IMR-90 (cell line): ENCODE data around the gene RPTOR. TPM values are rescaled to one million over a fixed set of nuclear protein-coding genes. Genes with fewer than 3 reads are reported as not detected.

Experiments used
- ATAC-seq: fragments of 200-7000 bp; cut with Tn5 transposase; 2 replicates; pipeline ENCODE4 v1.9.1; 2020; ENCODE audit warnings: low read depth, mild to moderate bottlenecking, moderate library complexity
- BruUV-seq: library from RNA; stranded (reverse); fragments of 400-500 nt; replicated peaks from 2 replicates; lab custom pipeline; 2021; lab: Mats Ljungman, UMichigan
- CTCF ChIA-PET: fragments of 300-600 bp; formaldehyde crosslinking; extraction: SDS; loops from one replicate; lab custom pipeline; 2021; ENCODE audit warnings: antibody characterized with exemption; lab: Yijun Ruan, JAX
- POLR2A ChIA-PET: fragments of 300-600 bp; sonication (Branson Sonifier 250); formaldehyde crosslinking; loops from one replicate; lab custom pipeline; 2022; ENCODE audit warnings: antibody characterized with exemption; ENCODE audit not compliant: unreplicated experiment; lab: Charles Lee
- DNase-seq: peaks from one replicate; pipeline ENCODE4 v3.0.0; 2013
- H2AFZ ChIP-seq: replicated peaks from 2 replicates; pipeline ENCODE3; 2013; ENCODE audit warnings: low read length, mild to moderate bottlenecking; ENCODE audit not compliant: poor library complexity
- H2AK5ac ChIP-seq: 2 replicates; pipeline ENCODE4 v1.6.1; 2013; ENCODE audit warnings: low read depth, low read length, inconsistent platforms
- H2AK9ac ChIP-seq: replicated peaks from 2 replicates; pipeline ENCODE3; 2013; ENCODE audit warnings: mild to moderate bottlenecking, low read depth, low read length, moderate library complexity; ENCODE audit not compliant: poor library complexity
- H2BK120ac ChIP-seq: 2 replicates; pipeline ENCODE4 v1.6.1; 2013; ENCODE audit warnings: low read depth, low read length, inconsistent platforms
- H2BK15ac ChIP-seq: 3 replicates; pipeline ENCODE4 v1.6.1; 2013; ENCODE audit warnings: low read depth, low read length, inconsistent platforms
- H2BK20ac ChIP-seq: 2 replicates; pipeline ENCODE4 v1.6.1; 2013; ENCODE audit warnings: low read depth, mild to moderate bottlenecking, inconsistent platforms, low read length, moderate library complexity
- H2BK5ac ChIP-seq: 2 replicates; pipeline ENCODE4 v1.6.1; 2013; ENCODE audit warnings: mild to moderate bottlenecking, low read depth, low read length, inconsistent platforms; ENCODE audit not compliant: poor library complexity, severe bottlenecking
- H3K14ac ChIP-seq: replicated peaks from 2 replicates; pipeline ENCODE4 v1.6.1; 2013; ENCODE audit warnings: low read depth, low read length, inconsistent platforms
- H3K18ac ChIP-seq: 2 replicates; pipeline ENCODE4 v1.6.1; 2013; ENCODE audit warnings: low read depth, low read length, control low read depth
- H3K23ac ChIP-seq: 2 replicates; pipeline ENCODE4 v1.6.1; 2013; ENCODE audit warnings: low read depth, low read length, inconsistent platforms
- H3K27ac ChIP-seq: 2 replicates; pipeline ENCODE4 v1.5.1; 2013; ENCODE audit warnings: mild to moderate bottlenecking, control low read depth, low read length; ENCODE audit not compliant: insufficient read depth
- H3K27me3 ChIP-seq: 2 replicates; pipeline ENCODE4 v1.6.1; 2013; ENCODE audit warnings: low read length; ENCODE audit not compliant: control insufficient read depth, insufficient read depth
- H3K36me3 ChIP-seq: 2 replicates; pipeline ENCODE4 v1.6.1; 2013; ENCODE audit warnings: low read length, mixed read lengths; ENCODE audit not compliant: control insufficient read depth, insufficient read depth
- H3K4ac ChIP-seq: 2 replicates; pipeline ENCODE4 v1.6.1; 2013; ENCODE audit warnings: low read depth, low read length, inconsistent platforms
- H3K4me1 ChIP-seq: 2 replicates; pipeline ENCODE4 v1.6.1; 2013; ENCODE audit warnings: low read length, mixed read lengths; ENCODE audit not compliant: control insufficient read depth, insufficient read depth
- H3K4me2 ChIP-seq: 2 replicates; pipeline ENCODE4 v1.6.1; 2013; ENCODE audit warnings: low read depth, mild to moderate bottlenecking, control low read depth, low read length, moderate library complexity
- H3K4me3 ChIP-seq: 2 replicates; pipeline ENCODE4 v1.5.1; 2013; ENCODE audit warnings: low read depth, mild to moderate bottlenecking, control low read depth, low read length, moderate library complexity; ENCODE audit not compliant: insufficient read depth
- H3K56ac ChIP-seq: 2 replicates; pipeline ENCODE4 v1.6.1; 2013; ENCODE audit warnings: low read length, inconsistent platforms; ENCODE audit not compliant: insufficient read depth; ENCODE audit errors: extremely low read depth
- H3K79me1 ChIP-seq, 2 experiments: 2 replicates each; pipeline ENCODE4 v1.6.1; 2013; ENCODE audit warnings: low read length in 2 of 2, inconsistent platforms in 1 of 2, low read depth in 1 of 2
- H3K9ac ChIP-seq: 2 replicates; pipeline ENCODE4 v1.6.1; 2013; ENCODE audit warnings: low read depth, low read length, control low read depth
- H3K9me1 ChIP-seq: 2 replicates; pipeline ENCODE4 v1.6.1; 2013; ENCODE audit warnings: low read length, inconsistent platforms; ENCODE audit not compliant: insufficient read depth
- H3K9me3 ChIP-seq: 2 replicates; pipeline ENCODE4 v1.6.1; 2013; ENCODE audit warnings: low read length; ENCODE audit not compliant: control insufficient read depth, insufficient read depth
- H4K20me1 ChIP-seq: 2 replicates; pipeline ENCODE4 v1.6.1; 2013; ENCODE audit warnings: low read length, inconsistent platforms; ENCODE audit not compliant: insufficient read depth
- H4K5ac ChIP-seq: 2 replicates; pipeline ENCODE4 v1.6.1; 2013; ENCODE audit warnings: mild to moderate bottlenecking, low read depth, low read length, control low read depth
- H4K8ac ChIP-seq, 2 experiments: 2 replicates each; pipeline ENCODE4 v1.6.1; 2013; ENCODE audit warnings: low read depth in 2 of 2, low read length in 2 of 2, control low read depth in 1 of 2, inconsistent platforms in 1 of 2
- H4K91ac ChIP-seq: 2 replicates; pipeline ENCODE4 v1.6.1; 2013; ENCODE audit warnings: low read depth, low read length, inconsistent platforms; ENCODE audit not compliant: insufficient read depth
- CHD1 ChIP-seq: IDR thresholded peaks from 2 replicates; pipeline ENCODE4 v1.6.1; 2012; ENCODE audit warnings: low read depth, low read length, improper control_type of control experiment
- MAFK ChIP-seq: IDR thresholded peaks from 2 replicates; pipeline ENCODE4 v1.6.1; 2012; ENCODE audit warnings: low read depth, low read length, improper control_type of control experiment
- MAZ ChIP-seq: IDR thresholded peaks from 2 replicates; pipeline ENCODE4 v1.6.1; 2012; ENCODE audit warnings: low read depth, mild to moderate bottlenecking, low read length, improper control_type of control experiment, moderate library complexity, borderline replicate concordance
- MXI1 ChIP-seq: IDR thresholded peaks from 2 replicates; pipeline ENCODE4 v1.6.1; 2012; ENCODE audit warnings: low read depth, mild to moderate bottlenecking, low read length, moderate library complexity, borderline replicate concordance
- NFE2L2 ChIP-seq: fragments of 150-350 bp; IDR thresholded peaks from 2 replicates; pipeline ENCODE4 v1.6.1; 2016; ENCODE audit warnings: low read depth, mild to moderate bottlenecking, low read length
- RAD21 ChIP-seq: IDR thresholded peaks from 2 replicates; pipeline ENCODE4 v1.6.1; 2012; ENCODE audit warnings: low read length, improper control_type of control experiment
- RFX5 ChIP-seq: IDR thresholded peaks from 2 replicates; pipeline ENCODE4 v1.8.0; 2012; ENCODE audit warnings: low read depth, mild to moderate bottlenecking, low read length, moderate library complexity
- WGBS, 2 experiments: methylation state at CpG; one replicate each; pipeline versions ENCODE4 v1.1.5 to v1.1.7; 2013; ENCODE audit warnings: missing lambda C conversion rate in 2 of 2; ENCODE audit not compliant: insufficient read length in 1 of 2; ENCODE audit errors: extremely low coverage in 2 of 2; 5-methylcytosine and 5-hydroxymethylcytosine counted together
- dilution Hi-C: fragments of 300-500 bp; cut with HindIII; formaldehyde crosslinking; loops from one replicate; pipeline ENCODE4 v1.14.3; 2018; ENCODE audit warnings: low sequenced_read_pairs; ENCODE audit not compliant: unreplicated experiment
- in situ Hi-C: fragments of 300-500 bp; cut with MboI; formaldehyde crosslinking; loops from 3 replicates; pipeline ENCODE4 v1.14.3; 2019; ENCODE audit warnings: low sequenced_read_pairs, inconsistent platforms, mixed read lengths
- intact Hi-C: fragments of 100-400 bp; cut with micrococcal nuclease; formaldehyde crosslinking; loops from 2 replicates; pipeline ENCODE4 v1.10.0; 2022
- polyA plus RNA-seq, 3 experiments: library from polyadenylated mRNA; depleted of rRNA; stranded (reverse); fragments of >200 nt; gene quantifications; 2 replicates each; pipeline ENCODE4 v1.2.3, GENCODE V29; 2012; ENCODE audit warnings: low replicate concordance in 1 of 3
- total RNA-seq: library from RNA; depleted of rRNA; stranded (reverse); fragments of >200 nt; gene quantifications from 2 replicates; pipeline ENCODE4 v1.2.3, GENCODE V29; 2012

The RPTOR gene
- total and polyA plus RNA-seq, 2 of the 4 experiments (the other 2 are of a cell fraction): 10.8 to 14.7 TPM

DNA sequence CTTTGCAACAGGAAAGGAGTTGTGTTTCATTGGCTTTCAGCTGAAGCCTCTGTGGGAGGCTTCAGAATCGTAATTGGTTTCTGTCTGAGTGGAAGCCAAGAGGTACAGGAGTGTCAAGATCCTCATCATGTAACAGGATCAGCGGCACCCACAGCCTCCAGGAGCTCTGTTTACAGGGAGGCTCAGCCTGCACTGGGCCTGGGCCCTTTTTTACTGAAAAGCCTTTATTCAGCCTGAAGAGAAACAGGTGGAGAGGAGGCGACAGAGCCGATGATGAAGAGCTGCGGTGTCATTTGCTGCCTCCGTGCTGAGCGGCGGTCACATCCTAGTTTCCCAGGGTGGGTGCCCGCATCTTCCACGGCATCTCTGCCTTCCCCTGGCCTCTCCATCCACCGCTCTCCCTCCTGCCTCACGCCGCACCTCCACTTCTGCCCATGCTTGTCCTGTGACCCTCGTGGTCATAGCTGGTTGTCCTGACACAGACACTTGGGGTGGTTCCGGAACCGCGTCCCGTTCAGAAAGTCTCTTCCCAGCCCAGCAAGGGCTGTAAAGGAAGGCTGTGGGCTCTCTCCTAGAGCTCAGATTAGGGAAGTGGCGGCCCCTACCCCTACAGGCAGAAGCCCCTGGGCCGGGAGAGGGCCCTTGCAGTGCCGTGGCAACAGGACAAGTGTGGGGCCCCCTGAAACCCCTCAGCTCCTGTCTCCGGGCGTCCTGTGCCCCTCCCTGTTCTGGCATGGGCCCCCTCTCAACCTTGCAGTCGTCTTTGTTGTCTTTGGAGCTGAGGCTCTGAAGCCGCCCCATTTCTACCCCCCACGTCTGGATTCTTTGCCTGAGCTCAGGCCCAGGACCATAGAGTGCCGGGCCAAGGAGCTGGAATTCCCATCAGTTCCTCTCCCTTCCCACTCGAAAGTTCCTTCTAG, 393.1 kb downstream of the RPTOR start:
- no peak overlapping the region for H2BK15ac ChIP-seq
- H4K91ac ChIP-seq: no peak overlapping the region
- POLR2A ChIA-PET: no interaction called here
- no peak overlapping the region for H3K4me2 ChIP-seq
- H3K27me3 ChIP-seq: no peaks in the 10 kb centered on the region
- no peak overlapping the region for H3K4me3 ChIP-seq
- H4K8ac ChIP-seq: no peak overlapping the region
- no peaks in the 10 kb centered on the region; a peak in 1 of 4 replicates for H3K79me1 ChIP-seq
- H3K9ac ChIP-seq: no peak overlapping the region
- CTCF ChIA-PET: no interaction called here
- H2BK20ac ChIP-seq: no peak overlapping the region
- no peaks in the 10 kb centered on the region for H4K20me1 ChIP-seq
- H3K23ac ChIP-seq: no peak overlapping the region
- H3K9me1 ChIP-seq: peaks cover 4% of the 10 kb centered on the region; the same call in 1 of the 2 replicates
- no peak overlapping the region for H3K18ac ChIP-seq
- no peak overlapping the region for H3K56ac ChIP-seq
- no peak overlapping the region for H2AK9ac ChIP-seq
- DNase-seq (no peak), ATAC-seq (no peak)
- TF ChIP-seq MXI1 (no peak), MAFK (no peak), RAD21 (no peak), MAZ (no peak), CHD1 (no peak), NFE2L2 (no peak), RFX5 (no peak)
- H4K5ac ChIP-seq: no peak overlapping the region
- no peak overlapping the region for H3K4ac ChIP-seq
- intact Hi-C loops: no loop called here
- no peak overlapping the region for H2AK5ac ChIP-seq
- H3K36me3 ChIP-seq: peaks cover 2% of the 10 kb centered on the region; the same call in 1 of the 2 replicates
- H2BK120ac ChIP-seq: no peak overlapping the region
- no peak overlapping the region for H2AFZ ChIP-seq
- H3K4me1 ChIP-seq: peaks cover 8% of the 10 kb centered on the region
- no peak overlapping the region for H2BK5ac ChIP-seq
- 77% methylated on average over 14 of the region's 28 CpGs; no CpG with 5 or more reads in 1 of the 2 experiments for WGBS, 2 experiments
- no peaks in the 10 kb centered on the region for H3K9me3 ChIP-seq
- dilution Hi-C loops: no loop called here
- H3K14ac ChIP-seq: no peak overlapping the region
- in situ Hi-C loops: no loop called here
- no TSS peak for BruUV-seq
- no peak overlapping the region for H3K27ac ChIP-seq
